Activated CD4-positive, alpha-beta T cell treated with anti-CD3 and anti-CD28 coated beads, Interleukin-2, Interleukin-6, amounts not matched to agents 100 ng/mL and 50 ng/mL, durations not matched to agents 16 hours and 8 hours (primary cell): ENCODE measurements around the gene CNNM4.

Experiments used
- DNase-seq: peaks from one replicate; pipeline ENCODE4 v3.0.0-alpha.2; 2020

CNNM4 gene

DNA sequence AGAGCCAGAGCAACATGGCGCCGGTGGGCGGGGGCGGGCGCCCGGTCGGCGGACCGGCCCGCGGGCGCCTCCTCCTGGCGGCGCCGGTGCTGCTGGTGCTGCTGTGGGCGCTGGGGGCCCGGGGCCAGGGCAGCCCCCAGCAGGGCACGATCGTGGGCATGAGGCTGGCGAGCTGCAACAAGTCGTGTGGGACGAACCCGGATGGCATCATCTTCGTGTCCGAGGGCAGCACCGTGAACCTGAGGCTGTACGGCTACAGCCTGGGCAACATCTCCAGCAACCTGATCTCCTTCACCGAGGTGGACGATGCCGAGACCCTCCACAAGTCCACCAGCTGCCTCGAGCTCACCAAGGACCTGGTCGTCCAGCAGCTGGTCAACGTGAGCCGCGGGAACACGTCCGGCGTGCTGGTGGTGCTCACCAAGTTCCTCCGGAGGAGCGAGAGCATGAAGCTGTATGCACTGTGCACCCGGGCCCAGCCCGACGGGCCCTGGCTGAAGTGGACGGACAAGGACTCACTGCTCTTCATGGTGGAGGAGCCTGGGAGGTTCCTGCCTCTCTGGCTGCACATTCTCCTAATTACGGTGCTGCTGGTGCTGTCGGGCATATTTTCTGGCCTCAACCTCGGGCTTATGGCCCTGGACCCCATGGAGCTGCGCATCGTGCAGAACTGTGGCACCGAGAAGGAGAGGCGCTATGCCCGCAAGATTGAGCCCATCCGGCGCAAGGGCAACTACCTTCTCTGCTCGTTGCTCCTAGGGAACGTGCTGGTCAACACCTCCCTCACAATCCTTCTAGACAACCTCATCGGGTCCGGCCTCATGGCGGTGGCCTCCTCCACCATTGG lies 507 bp downstream of the CNNM4 start:
- no peak for DNase-seq

DNA sequence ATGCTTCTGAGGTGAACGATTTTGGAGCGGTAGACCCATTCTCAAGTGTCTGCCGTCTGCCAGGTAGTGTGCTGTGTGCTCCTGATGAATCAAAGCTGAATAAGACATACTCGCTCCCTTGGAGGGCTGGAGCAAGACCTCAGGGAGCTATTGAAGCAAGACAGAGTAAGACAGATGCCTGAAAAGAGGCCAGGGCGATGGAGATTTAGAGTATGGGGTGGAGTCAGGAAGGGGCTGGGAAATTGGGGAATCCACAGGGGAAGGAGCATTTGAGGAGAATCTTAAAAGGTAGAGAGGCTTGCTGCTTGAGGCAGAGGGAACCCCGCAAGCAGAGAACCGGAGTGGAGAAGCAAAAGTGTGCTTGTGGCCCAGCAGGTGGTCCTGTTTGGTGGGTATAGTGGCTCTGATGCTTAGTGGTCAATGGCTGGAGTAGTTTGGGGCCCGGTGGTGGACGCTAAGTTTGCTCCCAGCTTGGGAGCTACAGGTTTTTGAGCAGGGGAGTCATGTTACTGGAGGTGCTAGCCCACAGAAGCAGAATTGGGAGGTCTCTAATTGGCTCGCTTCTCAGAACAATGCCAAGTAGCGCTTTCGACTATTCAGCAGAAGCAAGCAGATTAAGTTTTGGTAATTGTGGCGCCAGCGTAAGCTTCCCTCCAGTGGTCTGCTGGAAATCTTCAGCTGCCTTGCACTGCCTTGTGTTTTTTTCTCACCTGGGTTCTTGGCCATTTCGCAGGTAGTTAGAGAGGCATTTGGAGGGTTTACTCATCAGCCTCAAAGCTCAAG lies 2.0 kb downstream of the CNNM4 start:
- no peak for DNase-seq

DNA sequence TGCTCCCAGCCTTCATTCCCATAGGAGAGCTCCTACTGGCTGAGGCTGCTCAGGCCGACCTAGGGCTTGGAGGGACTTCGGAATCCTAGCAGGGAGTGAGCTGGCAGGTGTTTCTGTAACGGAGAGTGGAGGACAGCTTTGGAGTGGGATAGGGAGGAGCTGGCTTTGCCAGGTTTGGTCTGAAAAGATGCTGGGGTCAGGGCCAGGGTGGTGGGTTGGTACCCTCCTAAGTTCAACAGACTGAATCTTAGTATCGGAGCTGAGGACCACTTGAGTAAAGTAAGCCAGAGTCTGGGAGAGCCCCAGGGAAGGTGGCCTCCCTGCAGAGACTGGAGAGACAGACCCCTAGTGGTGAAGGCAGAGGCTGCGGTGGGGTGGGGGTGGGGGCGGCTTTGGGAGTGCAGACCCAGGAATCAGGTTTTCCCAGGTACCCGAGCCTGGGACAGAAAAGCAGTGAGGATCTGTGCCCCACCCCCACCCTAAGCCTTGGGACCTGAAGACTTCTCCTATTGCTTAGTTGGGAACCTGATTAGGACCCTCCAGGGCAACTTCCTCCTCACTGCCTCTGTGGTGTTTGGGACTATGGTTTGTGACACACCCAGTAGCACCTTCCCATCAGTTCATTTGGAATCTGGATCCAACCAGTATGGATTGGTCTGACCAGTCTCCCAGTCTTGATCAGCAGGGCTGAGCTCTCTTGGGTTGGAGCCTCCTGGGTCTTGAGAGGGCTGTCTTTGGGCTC lies 3.0 kb downstream of the CNNM4 start:
- no peak for DNase-seq

DNA sequence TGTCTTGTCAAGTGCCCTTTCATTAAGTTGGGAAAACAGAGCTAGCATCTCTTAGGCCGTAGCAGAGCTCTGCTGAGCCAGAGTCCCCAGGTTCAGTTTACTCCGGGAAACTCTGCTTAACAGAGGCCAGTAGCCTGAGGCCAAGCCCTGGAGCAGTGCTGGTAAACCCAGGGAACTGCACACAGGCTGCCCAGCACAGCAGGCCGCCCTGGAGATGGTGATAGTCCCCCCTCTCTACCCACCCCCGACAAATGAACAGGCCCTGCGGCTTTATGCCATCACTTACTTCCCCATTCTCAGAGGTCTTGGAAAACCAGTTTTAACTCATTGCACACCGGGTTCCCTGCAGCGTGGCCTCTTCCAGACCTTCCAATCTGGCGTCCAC lies 3.5 kb downstream of the CNNM4 start:
- no peak for DNase-seq

DNA sequence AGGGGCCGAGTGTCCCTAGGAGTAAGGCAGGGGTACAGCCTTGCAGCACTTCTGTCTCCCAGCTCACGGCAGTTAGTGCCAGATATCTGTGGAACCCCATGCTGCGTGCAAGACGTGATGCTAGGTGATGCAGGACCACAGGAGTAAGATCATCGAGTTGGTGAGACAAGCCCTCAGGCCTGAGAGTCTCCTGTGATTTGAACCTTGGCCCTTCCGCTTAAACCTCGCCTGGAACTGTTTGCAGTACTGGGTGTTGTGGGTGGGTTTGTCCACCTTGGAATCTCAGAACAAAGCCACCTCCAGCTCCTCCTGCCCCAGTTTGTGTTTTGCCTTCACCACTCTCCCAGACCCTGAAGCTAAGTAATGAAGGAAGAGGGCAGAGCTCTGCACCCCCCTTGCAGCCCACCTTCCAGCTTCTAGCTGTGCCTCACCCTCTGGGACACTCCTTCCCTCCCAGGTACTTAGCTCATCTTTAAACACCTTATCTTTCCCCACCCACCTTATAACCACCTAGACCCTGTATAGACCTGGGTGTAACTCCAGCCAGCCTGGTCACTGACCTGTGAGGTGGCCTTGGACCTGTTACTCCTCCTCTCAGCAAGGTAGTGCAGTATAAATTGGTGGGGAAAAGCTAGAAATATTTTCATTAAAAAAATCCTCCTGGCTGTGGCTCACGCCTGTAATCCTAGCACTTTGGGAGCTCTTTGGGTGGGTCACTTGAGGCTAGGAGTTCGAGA lies 6.6 kb downstream of the CNNM4 start:
- DNase-seq, result no peak

DNA sequence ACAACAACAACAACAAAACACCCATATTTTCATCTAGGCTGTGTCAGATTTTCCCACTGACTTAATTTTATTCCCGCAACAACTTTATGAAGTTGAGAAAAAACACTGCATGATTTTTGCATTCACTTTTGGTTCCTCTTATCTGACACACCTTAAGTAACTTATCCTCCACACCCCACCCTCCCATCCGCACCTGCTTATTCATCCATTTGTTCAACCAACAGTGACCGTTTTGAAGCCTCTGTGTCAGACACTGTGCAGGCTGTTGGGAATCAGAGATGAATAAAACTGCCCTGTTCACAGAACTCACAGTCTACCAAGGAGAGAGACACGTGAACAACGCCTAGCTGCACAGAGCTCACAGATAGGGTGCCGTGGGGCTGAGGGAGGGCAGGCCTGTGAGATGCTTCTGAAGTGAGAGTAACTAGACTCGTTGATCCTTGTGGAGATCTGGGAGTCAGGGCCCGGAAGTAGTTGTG lies 7.4 kb downstream of the CNNM4 start:
- no peak for DNase-seq

DNA sequence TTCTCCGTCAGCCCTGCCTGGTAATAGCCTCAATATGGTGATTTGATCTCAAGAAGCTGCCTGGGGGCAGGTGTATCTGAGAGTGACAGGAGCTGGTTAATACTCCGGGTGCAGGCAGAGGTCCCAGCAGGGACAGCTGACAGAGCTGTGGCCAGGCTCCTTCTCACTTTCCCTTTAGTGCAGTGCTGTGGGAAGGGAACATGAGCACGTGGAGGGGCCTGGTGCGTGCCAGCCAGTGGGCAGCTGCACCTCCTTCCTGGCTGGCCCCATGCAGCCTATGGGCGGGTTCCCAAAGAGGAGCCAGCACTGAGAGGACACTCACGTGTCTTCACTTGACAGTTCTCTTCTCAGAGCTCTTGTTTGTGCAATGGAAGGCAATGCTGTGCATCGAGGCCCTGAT lies 9.1 kb downstream of the CNNM4 start:
- DNase-seq, result no peak

DNA sequence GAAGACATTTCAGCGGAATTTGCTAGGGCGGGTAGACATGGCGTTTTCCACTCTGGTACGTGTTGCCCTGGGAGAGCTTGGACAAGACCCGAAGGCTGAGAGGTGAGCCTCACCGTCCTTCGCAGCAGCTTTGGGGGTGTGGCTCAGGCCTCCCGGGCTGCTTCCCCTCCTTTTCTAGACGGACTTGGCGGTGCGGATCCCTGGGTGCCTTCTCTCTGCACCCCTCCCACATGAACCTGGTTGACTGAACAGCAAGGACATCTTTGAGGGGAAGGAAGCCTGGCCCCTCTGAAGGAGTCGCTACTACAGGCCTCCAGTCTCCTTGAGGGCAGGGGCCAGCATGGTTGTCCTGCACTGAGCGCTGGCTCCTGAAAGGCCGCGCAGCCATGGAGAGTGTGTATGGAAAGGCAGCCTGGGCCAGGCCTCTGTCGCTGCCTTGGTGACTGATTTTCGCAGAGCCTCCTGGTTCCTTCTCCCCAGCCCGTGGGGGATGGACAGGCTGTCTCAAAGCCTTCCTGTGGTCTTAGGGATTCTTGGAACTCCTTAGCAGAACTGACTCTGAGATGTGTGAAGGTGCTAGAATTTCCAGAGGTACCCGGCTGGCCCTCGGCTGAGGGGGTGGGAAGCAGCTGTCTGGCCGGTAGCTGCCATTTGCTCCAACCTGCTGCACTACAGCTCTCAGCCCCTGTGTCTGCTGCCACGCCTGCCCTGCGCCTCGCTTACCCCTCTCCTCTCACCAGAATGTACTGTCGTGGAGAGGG lies 9.9 kb downstream of the CNNM4 start:
- no peak for DNase-seq

DNA sequence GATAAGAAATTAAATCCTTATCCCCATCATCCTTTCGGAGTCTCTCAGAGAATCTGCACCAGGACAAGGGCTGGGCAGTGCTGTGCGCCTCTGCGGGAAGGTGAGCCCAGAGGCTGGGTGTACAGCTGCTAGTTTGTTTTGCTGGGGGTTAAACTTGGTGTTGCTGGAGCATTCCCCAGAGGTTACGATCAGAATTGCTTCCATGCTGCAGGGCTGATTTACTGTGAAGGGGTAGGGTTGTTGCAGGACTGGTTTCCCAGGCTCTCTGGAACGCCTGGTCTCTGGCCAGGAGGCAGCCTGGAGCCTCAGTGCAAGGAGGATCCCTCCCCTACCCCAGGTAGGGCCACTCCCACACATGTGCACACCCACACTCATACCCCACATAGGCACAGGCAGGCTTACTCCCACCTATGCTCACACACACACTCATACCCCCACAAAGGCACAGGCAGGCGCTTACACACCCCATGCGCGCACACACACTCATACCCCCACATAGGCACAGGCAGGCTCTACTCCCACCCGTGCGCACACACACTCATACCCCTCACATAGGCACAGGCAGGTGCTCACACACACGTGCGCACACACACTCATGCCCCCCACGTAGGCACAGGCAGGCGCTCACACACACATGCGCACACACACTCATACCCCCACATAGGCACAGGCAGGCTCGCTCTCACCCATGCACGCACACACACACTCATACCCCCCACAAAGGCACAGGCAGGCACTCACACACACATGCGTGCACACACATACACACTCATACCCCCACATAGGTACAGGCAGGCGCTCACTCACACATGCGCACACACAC lies 11.3 kb downstream of the CNNM4 start:
- DNase-seq, result no peak

DNA sequence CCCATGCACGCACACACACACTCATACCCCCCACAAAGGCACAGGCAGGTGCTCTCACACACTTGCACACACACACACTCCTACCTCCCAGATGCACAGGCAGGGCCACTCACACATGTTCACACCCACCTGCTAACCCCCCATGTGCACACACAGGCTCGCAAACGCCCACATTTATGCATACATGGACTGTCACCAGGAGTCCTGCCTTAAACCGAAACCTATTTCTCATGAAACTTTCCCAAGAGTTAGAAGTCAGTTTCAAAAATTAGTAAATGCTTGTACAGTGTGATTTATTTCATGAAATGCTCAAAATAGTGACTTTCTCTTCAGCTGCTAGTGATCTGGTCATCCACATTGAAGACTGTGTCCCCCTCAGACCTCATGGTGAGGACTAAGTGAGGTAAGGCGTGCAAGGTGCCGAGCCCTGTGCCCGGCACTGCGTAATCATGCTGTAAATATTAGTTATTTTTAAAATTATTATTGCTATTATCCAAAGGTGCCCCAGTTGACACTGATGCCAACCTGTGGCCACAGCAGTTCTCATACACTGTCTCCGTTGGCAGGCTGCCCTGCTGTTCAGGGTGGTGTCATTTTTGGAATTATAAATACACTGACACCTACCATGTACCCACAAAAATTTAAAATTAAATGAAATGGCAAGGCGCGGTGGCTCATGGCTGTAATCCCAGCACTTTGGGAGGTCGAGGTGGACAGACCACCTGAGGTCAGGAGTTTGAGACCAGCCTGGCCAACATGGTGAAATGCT lies 12.4 kb downstream of the CNNM4 start:
- DNase-seq, result peak; percentile 33

DNA sequence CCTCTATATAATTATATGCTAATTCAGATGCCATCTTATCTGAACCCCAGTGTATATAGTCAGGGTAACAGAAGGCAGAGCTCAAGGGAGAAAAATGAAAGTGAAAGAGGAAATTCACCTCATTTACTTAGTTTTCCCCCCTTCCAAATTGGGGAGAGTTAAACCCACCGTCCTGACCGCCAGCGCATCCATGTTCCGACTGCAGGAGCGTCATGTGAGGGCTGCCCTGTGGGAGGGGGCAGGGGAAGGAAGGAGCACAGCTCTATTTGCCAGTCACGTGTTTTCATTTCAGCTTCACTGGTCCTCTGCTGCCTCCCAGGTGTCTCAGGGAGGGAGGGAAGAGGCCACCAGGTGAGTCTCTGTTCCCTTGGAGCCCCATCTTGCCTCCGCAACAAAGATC lies 13.2 kb downstream of the CNNM4 start:
- peak; percentile 52 for DNase-seq

DNA sequence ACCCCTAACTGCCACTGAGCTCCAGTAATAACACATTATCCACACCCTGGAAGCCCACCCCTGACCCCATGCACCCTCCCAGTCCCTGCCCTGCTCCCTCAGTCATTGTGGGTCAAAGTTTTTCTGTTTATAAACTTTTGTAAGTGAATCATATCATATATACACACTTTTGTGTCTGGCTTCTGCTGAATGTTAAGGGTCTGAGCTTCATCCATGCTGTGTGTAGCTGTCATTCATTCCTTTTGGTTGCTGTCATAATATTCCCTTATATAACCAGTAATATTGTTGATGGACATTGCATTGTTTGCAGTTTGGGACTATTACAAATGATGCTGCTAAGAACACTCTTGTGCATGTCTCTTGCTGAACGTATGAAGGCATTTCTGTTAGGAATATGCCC lies 14.5 kb downstream of the CNNM4 start:
- DNase-seq, result no peak

DNA sequence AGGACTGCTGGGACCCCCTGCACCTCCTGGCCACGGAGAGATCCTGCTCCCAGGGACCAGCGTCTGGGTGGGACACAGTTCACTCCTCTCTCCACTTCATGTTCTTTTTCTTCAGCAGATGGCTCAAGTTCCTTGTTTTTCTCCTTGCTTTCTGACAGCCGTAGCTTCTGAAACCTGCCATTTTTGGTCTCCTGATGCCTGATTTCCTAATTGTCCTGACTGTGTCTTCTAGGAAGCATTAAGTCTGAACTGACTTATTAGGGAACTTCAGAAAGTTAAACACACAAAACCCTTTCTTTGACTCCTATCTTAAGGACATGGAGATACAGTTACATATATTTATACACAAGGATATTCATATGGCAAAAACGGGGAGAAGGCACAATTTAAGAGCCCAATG lies 22.7 kb downstream of the CNNM4 start:
- no peak for DNase-seq

DNA sequence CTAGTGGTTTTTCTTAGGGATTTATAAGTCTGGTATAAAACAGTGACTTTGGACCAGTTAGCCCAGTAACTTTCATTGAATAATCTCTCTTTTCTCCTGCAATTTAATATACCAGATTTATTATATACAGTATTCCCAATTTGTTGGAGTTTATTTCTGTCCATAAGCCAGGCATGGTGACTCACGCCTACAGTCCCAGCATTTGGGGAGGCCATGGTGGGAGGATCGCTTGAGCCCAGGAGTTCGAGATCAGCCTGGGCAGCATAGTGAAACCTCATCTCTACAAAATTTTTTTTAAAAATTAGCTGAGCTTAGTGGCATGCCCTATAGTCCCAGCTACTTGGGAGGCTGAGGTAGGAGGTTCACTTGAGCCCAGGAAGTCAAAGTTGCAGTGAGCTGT lies 26.7 kb downstream of the CNNM4 start:
- no peak for DNase-seq

DNA sequence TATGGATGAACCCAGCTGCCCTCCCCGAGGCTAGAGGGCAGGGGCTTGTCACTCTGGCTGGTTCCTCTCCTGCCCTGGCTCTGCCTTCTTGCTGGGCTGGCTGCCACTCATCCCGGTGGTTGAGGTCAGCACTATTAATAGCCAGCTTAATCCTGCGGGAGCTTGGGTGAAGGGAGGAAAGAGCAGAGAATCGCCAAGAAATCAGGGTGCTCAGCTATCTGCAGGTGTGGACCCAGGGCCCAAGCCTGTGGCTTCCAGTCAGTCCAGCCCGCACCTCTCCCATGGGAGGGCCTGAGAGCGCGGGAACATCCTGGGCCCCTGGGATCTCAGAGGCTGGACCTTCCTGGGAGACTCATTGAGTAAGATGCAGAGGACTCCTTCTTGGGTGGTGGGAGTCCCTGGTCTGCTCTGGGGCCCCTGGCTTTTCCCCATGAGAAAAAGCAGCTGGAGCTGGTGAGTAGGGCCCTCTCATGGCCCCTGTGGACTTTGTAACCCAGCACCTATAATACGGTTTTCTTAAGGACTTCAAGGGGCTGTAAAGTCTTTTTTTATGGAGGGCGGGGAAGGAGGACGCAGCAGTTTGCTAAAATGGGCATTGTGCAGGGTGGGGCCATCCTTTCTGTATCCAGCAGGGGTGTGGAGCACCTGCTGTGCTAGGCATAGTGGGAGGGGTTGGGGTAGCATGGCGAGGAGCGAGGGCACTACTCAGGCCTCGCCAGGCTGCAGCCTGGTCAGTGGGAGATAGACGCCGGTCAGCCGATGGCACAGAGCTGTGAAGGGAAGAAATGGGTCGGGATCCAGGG lies 27.9 kb downstream of the CNNM4 start:
- no peak for DNase-seq

DNA sequence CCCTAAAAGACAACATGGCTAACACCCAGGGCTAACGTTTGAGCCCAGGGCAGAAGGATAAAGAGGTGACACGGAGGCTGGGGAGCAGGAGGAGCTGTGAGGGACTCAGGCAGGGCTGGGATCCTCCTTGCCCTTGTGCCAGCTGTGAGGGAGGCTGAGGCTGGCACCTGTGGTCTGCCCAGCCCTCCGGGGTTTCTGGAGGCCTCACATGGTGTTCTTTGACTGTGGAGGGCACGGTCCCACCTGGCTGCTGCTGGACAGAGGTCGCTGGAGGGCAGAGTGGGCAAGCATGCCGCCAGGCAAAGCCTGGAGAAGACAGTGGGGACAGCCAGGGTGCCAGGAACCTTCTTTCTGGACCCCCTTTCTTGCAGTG lies 28.5 kb downstream of the CNNM4 start:
- no peak for DNase-seq

DNA sequence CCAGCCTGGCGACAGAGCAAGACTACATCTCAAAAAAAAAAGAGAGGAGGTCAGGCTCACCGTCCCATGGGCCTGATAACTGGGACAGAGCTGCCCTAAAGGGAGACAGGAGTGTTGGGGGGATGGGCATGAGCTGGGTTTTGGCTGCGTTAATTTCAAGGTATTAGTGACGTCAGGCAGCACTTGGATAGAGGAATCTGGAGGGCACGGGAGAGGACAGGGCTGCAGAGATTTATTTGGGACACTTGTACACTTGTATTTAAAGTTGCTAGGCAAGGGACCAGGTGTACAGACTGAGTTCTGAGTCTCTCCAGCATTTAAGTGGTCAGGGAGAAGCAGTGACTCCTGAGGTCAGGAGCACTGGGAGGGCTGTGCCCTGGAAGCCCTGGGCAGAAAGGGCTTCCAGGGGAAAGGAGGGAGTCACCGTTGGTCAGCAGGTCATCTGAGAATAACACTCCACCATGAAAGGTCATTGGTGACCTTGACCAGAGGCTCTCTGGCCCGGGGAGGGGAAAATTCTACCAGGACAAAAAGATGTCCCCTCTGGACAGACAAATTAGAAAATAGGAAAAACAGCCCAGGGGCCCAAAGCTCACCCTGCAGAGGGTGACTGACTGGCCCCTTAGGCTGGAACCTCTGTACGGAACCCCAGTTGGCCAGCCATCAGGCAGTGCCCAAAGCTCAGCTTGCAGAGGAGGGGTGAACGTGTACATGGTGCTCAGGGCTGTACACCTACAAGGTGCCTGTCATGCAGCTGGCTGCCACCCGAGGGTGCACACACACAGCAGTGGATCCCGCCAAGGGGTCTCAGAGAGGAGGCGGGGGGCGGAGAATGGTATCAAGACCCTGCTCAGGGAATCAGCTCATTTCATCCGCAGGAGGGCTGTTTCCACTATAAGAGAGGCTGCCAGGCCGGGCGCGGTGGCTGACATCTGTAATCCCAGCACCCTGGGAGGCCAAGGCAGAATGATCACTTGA lies 32.4 kb downstream of the CNNM4 start:
- no peak for DNase-seq

DNA sequence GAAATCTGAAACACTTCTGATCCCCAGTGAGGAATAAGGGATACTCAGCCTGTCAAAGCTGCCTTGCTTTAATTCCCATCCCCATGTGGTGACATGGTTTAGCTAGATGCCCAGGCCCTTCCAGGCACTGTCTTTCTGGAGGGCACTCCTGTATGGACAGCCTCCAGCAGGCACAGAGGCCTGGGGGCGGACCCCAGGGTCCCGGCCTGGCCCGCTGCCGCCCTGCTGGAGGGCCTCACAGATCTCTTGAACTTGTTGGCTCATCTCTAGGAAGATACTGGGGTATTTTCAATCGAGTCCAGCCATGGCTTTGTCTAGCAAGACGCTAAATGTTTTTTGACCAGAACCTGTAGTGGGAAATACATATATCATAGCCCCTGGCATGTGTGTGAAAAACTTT lies 34.4 kb downstream of the CNNM4 start:
- DNase-seq, result no peak
